DMS114 treated with DMSO at 0.1 percent for 48 hours (cell line): ENCODE data around the gene GPR155.

Experiments
- DNase-seq: peaks from one replicate; lab custom pipeline; 2025; ENCODE audit not compliant: unreplicated experiment; lab: John Stamatoyannopoulos, UW

Gene GPR155

GRCh38 chr2:174486563-174487107 lies at the start of gene GPR155:
GPR155 (minus strand) TSS chr2:174487029; CDS start chr2:174481956, 5,073 bp downstream.
- DNase-seq, result no peak

GRCh38 chr2:174535757-174536703 lies 49.2 kb upstream of the GPR155 start:
- DNase-seq, result no peak

- DNase-seq, result no peak
These were observed 48.3 kb upstream of the GPR155 start for GRCh38 chr2:174535083-174535482.

GRCh38 chr2:174529916-174530315 lies 43.1 kb upstream of the GPR155 start:
- DNase-seq, result no peak

GRCh38 chr2:174527959-174528358 lies 41.1 kb upstream of the GPR155 start:
- no peak for DNase-seq

- DNase-seq, result no peak
These were observed 40.4 kb upstream of the GPR155 start for GRCh38 chr2:174527101-174527721.

- no peak for DNase-seq
These were observed 37.7 kb upstream of the GPR155 start for GRCh38 chr2:174524527-174524926.

GRCh38 chr2:174522553-174522952 lies 35.7 kb upstream of the GPR155 start:
- no peak for DNase-seq

GRCh38 chr2:174518395-174518794 lies 31.6 kb upstream of the GPR155 start:
- no peak for DNase-seq

- DNase-seq, result no peak
These were observed 29.9 kb upstream of the GPR155 start for GRCh38 chr2:174516501-174517378.

GRCh38 chr2:174512345-174512744 lies 25.5 kb upstream of the GPR155 start:
- DNase-seq, result no peak

- DNase-seq, result no peak
These were observed 24.9 kb upstream of the GPR155 start for GRCh38 chr2:174511580-174512260.

GRCh38 chr2:174510583-174511189 lies 23.9 kb upstream of the GPR155 start:
- DNase-seq, result no peak

GRCh38 chr2:174503161-174503809 lies 16.5 kb upstream of the GPR155 start:
- DNase-seq, result no peak

- DNase-seq, result no peak
These were observed 12.5 kb upstream of the GPR155 start for GRCh38 chr2:174499371-174499770.

- DNase-seq, result no peak
These were observed 8.7 kb upstream of the GPR155 start for GRCh38 chr2:174495365-174496012.

- DNase-seq, result no peak
These were observed 6.9 kb upstream of the GPR155 start for GRCh38 chr2:174493549-174494331.

GRCh38 chr2:174492963-174493431 lies 6.2 kb upstream of the GPR155 start:
- no peak for DNase-seq
